CD4-positive, alpha-beta T cell treated with Interleukin-4 for 1 hour (primary cell): ENCODE results near the gene PSMB2.
"Not testable (repeated sequence)": the region's sequence is repeated elsewhere in the genome, so short reads cannot be mapped to it uniquely, and the experiment has no call there.

Source experiments
- DNase-seq, 2 donors: peaks; one replicate each; pipeline ENCODE4 v3.0.0-alpha.2; 2020 to 2022

The PSMB2 gene

GRCh38 chr1:35641233-35641866 lies at the start of gene PSMB2:
Gene PSMB2 (minus strand): TSS chr1:35641526. CDS start chr1:35641432, 94 bp downstream.
- peak; percentile 94 to 96 for DNase-seq

GRCh38 chr1:35691080-35691479 lies 49.8 kb upstream of the PSMB2 start:
- DNase-seq: no peak

GRCh38 chr1:35690103-35690502 lies 48.8 kb upstream of the PSMB2 start:
- not testable (repeated sequence) for DNase-seq

- DNase-seq: no peak
These were observed 46.8 kb upstream of the PSMB2 start for GRCh38 chr1:35688161-35688560.

- no peak for DNase-seq
These were observed 41.7 kb upstream of the PSMB2 start for GRCh38 chr1:35683012-35683411.

- no peak for DNase-seq
These were observed 38.9 kb upstream of the PSMB2 start for GRCh38 chr1:35680271-35680670.

- no peak for DNase-seq
These were observed 34.4 kb upstream of the PSMB2 start for GRCh38 chr1:35675773-35676172.

GRCh38 chr1:35674111-35674510 lies 32.8 kb upstream of the PSMB2 start:
- no peak for DNase-seq

- DNase-seq: no peak
These were observed 30.8 kb upstream of the PSMB2 start for GRCh38 chr1:35672116-35672515.

- no peak for DNase-seq
These were observed 27.2 kb upstream of the PSMB2 start for GRCh38 chr1:35668506-35668905.

GRCh38 chr1:35666916-35667315 lies 25.6 kb upstream of the PSMB2 start:
- no peak for DNase-seq

GRCh38 chr1:35666216-35666615 lies 24.9 kb upstream of the PSMB2 start:
- no peak for DNase-seq

GRCh38 chr1:35663434-35663833 lies 22.1 kb upstream of the PSMB2 start:
- DNase-seq: no peak

- no peak for DNase-seq
These were observed 20.1 kb upstream of the PSMB2 start for GRCh38 chr1:35661474-35661795.

- no peak for DNase-seq
These were observed 19.5 kb upstream of the PSMB2 start for GRCh38 chr1:35660581-35661473.

GRCh38 chr1:35659589-35659988 lies 18.3 kb upstream of the PSMB2 start:
- DNase-seq: no peak

GRCh38 chr1:35657851-35658250 lies 16.5 kb upstream of the PSMB2 start:
- DNase-seq: no peak

- DNase-seq: no peak
These were observed 15.5 kb upstream of the PSMB2 start for GRCh38 chr1:35656863-35657232.

- DNase-seq: no peak
These were observed 15.0 kb upstream of the PSMB2 start for GRCh38 chr1:35656148-35656862.

GRCh38 chr1:35655196-35655595 lies 13.9 kb upstream of the PSMB2 start:
- no peak for DNase-seq

GRCh38 chr1:35650416-35650815 lies 9.1 kb upstream of the PSMB2 start:
- no peak for DNase-seq

- no peak for DNase-seq
These were observed 4.7 kb upstream of the PSMB2 start for GRCh38 chr1:35646043-35646442.

- no peak for DNase-seq
These were observed 2.9 kb upstream of the PSMB2 start for GRCh38 chr1:35644204-35644603.

- DNase-seq: peak in 1 of 2 donors; percentile 22
These were observed 1.2 kb upstream of the PSMB2 start for GRCh38 chr1:35642471-35642955.
